ENCODE measurements around the gene STIP1.

GRCh38 chr11:64249563-64250414 is 63.8 kb downstream of the STIP1 start:
- TF ChIP-seq CTCF (IDR thresholded peaks at IDR 0.05 in 4 of 5, conservative IDR thresholded peaks at IDR 0.05 in 1 of 5) (no peak), POLR2A (IDR thresholded peaks at IDR 0.05) (no peak)
